ENCODE results near the gene GARRE1. TPM values are rescaled to one million over a fixed set of nuclear protein-coding genes. Genes with fewer than 3 reads are reported as not detected.

Gene GARRE1
- total and polyA plus RNA-seq, 2 experiments from 2014 or later: 16.0 to 20.0 TPM

DNA sequence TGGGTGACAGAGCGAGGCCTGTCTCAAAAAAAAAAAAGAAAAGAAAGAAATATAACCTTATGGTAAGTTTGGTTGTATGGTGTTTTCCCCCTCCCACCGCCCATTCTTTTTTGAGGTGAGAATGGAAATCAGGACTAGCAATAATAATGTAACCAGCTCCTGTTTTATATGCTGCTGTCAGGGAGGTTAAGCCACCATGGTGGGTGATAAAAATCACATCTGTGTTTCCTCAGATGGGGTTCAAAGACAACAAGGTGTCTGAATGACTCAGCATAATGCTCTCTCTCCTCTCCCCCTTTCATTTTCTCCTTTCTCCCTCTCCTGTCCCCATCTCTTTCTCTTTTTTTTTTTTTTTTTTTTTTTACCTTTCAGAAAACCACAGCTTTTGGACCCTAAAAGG, 28.3 kb upstream of the GARRE1 start (continued):
- TF ChIP-seq, protein P1, sequence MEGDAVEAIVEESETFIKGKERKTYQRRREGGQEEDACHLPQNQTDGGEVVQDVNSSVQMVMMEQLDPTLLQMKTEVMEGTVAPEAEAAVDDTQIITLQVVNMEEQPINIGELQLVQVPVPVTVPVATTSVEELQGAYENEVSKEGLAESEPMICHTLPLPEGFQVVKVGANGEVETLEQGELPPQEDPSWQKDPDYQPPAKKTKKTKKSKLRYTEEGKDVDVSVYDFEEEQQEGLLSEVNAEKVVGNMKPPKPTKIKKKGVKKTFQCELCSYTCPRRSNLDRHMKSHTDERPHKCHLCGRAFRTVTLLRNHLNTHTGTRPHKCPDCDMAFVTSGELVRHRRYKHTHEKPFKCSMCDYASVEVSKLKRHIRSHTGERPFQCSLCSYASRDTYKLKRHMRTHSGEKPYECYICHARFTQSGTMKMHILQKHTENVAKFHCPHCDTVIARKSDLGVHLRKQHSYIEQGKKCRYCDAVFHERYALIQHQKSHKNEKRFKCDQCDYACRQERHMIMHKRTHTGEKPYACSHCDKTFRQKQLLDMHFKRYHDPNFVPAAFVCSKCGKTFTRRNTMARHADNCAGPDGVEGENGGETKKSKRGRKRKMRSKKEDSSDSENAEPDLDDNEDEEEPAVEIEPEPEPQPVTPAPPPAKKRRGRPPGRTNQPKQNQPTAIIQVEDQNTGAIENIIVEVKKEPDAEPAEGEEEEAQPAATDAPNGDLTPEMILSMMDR (conservative IDR thresholded peaks at IDR 0.05; ENCODE audit: low read depth in 2 of 2): no peak
- TF ChIP-seq STAT1 (IDR thresholded peaks at IDR 0.05; ENCODE audit: unreplicated experiment): no peak

DNA sequence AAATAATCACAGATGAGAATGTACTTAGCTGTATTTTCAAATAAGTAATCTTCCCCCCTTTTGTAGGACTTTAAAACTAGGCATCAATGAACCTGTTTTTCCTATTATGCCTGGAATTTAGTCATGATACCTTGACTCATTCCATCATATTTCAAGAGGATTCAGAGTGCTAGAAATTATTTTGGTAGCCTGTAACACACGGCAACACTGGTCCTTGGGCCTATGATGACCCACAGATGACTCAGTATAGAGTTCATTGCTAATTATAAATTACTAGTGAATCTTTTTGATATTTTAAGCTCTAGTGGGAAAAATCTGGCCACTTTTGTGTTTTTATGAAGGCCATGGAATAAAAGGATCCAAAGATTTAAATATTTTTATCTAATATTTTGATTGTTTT, 26.0 kb upstream of the GARRE1 start:
- no peaks in the 10 kb centered on the region for H3K27me3 ChIP-seq (ENCODE audit: insufficient read depth)
- H3K4me3 Mint-ChIP-seq: no peak overlapping the region
- H3K9me2 ChIP-seq (ENCODE audit: insufficient read depth): no peaks in the 10 kb centered on the region
- H3K27ac ChIP-seq (ENCODE audit: low read depth): no peak overlapping the region
- H4K20me1 ChIP-seq (replicated peaks; ENCODE audit: insufficient read depth): no peaks in the 10 kb centered on the region; the same call in 1 of the 2 replicates
- H3K4me1 Mint-ChIP-seq: peaks cover 41% of the 10 kb centered on the region
- no peaks in the 10 kb centered on the region for H3K9me3 Mint-ChIP-seq
- DNase-seq (ENCODE audit: low spot score) (no peak), ATAC-seq (no peak)
- H3K4me1 ChIP-seq (ENCODE audit: insufficient read depth): peaks cover 26% of the 10 kb centered on the region
- no peak overlapping the region for H3K4me2 ChIP-seq
- TF ChIP-seq, protein P2, sequence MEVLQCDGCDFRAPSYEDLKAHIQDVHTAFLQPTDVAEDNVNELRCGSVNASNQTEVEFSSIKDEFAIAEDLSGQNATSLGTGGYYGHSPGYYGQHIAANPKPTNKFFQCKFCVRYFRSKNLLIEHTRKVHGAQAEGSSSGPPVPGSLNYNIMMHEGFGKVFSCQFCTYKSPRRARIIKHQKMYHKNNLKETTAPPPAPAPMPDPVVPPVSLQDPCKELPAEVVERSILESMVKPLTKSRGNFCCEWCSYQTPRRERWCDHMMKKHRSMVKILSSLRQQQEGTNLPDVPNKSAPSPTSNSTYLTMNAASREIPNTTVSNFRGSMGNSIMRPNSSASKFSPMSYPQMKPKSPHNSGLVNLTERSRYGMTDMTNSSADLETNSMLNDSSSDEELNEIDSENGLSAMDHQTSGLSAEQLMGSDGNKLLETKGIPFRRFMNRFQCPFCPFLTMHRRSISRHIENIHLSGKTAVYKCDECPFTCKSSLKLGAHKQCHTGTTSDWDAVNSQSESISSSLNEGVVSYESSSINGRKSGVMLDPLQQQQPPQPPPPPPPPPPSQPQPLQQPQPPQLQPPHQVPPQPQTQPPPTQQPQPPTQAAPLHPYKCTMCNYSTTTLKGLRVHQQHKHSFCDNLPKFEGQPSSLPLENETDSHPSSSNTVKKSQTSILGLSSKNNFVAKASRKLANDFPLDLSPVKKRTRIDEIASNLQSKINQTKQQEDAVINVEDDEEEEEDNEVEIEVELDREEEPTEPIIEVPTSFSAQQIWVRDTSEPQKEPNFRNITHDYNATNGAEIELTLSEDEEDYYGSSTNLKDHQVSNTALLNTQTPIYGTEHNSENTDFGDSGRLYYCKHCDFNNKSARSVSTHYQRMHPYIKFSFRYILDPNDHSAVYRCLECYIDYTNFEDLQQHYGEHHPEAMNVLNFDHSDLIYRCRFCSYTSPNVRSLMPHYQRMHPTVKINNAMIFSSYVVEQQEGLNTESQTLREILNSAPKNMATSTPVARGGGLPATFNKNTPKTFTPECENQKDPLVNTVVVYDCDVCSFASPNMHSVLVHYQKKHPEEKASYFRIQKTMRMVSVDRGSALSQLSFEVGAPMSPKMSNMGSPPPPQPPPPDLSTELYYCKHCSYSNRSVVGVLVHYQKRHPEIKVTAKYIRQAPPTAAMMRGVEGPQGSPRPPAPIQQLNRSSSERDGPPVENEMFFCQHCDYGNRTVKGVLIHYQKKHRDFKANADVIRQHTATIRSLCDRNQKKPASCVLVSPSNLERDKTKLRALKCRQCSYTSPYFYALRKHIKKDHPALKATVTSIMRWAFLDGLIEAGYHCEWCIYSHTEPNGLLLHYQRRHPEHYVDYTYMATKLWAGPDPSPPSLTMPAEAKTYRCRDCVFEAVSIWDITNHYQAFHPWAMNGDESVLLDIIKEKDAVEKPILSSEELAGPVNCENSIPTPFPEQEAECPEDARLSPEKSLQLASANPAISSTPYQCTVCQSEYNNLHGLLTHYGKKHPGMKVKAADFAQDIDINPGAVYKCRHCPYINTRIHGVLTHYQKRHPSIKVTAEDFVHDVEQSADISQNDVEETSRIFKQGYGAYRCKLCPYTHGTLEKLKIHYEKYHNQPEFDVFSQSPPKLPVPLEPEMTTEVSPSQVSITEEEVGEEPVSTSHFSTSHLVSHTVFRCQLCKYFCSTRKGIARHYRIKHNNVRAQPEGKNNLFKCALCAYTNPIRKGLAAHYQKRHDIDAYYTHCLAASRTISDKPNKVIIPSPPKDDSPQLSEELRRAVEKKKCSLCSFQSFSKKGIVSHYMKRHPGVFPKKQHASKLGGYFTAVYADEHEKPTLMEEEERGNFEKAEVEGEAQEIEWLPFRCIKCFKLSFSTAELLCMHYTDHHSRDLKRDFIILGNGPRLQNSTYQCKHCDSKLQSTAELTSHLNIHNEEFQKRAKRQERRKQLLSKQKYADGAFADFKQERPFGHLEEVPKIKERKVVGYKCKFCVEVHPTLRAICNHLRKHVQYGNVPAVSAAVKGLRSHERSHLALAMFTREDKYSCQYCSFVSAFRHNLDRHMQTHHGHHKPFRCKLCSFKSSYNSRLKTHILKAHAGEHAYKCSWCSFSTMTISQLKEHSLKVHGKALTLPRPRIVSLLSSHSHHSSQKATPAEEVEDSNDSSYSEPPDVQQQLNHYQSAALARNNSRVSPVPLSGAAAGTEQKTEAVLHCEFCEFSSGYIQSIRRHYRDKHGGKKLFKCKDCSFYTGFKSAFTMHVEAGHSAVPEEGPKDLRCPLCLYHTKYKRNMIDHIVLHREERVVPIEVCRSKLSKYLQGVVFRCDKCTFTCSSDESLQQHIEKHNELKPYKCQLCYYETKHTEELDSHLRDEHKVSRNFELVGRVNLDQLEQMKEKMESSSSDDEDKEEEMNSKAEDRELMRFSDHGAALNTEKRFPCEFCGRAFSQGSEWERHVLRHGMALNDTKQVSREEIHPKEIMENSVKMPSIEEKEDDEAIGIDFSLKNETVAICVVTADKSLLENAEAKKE (CRISPR knock-in tag; IDR thresholded peaks at IDR 0.05): no peak
- TF ChIP-seq CREB1 (CRISPR knock-in tag; IDR thresholded peaks at IDR 0.05; ENCODE audit: low read depth) (no peak), NANOG (IDR thresholded peaks at IDR 0.05; ENCODE audit: borderline replicate concordance) (no peak), ZNF331 (CRISPR knock-in tag; IDR thresholded peaks at IDR 0.05; ENCODE audit: low read depth) (no peak)
- TF ChIP-seq, protein P1 (conservative IDR thresholded peaks at IDR 0.05; ENCODE audit: low read depth in 2 of 2): no peak
- no peaks in the 10 kb centered on the region; the same call in none of the 2 replicates for H3K79me2 ChIP-seq (replicated peaks; ENCODE audit: insufficient read depth)
- peaks cover 26% of the 10 kb centered on the region for H3F3A ChIP-seq (replicated peaks; ENCODE audit: low read depth)
- H3K27me3 Mint-ChIP-seq (ENCODE audit: insufficient read depth, low read depth, poor library complexity): no peaks in the 10 kb centered on the region
- H3K27ac Mint-ChIP-seq: no peak overlapping the region
- peaks cover 60% of the 10 kb centered on the region for H3K36me3 Mint-ChIP-seq (ENCODE audit: low read depth)
- H3K4me3 ChIP-seq: no peak overlapping the region
- H2AFZ ChIP-seq: no peak overlapping the region
- H3K36me3 ChIP-seq (ENCODE audit: insufficient read depth): peaks cover 23% of the 10 kb centered on the region

Measured in GM23338 (cell line).